ENCODE results near the gene BCR. TPM values are rescaled to one million over a fixed set of nuclear protein-coding genes. Genes with fewer than 3 reads are reported as not detected.

Gene BCR
- total RNA-seq, 1 donor from 2014 or later, result 92.6 TPM

- peaks cover 10% of the 10 kb centered on the region for H3K27me3 Mint-ChIP-seq (ENCODE audit: unreplicated experiment)
- DNase-seq (ENCODE audit: low spot score), result no peak
- H3K4me1 Mint-ChIP-seq (ENCODE audit: unreplicated experiment), result peaks cover 55% of the 10 kb centered on the region
- no peak overlapping the region for H3K27ac Mint-ChIP-seq (ENCODE audit: unreplicated experiment)
- no peaks in the 10 kb centered on the region for H3K9me3 Mint-ChIP-seq (ENCODE audit: unreplicated experiment)
- no peak for TF ChIP-seq CTCF (IDR thresholded peaks at IDR 0.05; ENCODE audit: unreplicated experiment)
- H3K36me3 Mint-ChIP-seq (ENCODE audit: low read depth, unreplicated experiment), result peaks cover 14% of the 10 kb centered on the region
- H3K4me3 Mint-ChIP-seq (ENCODE audit: unreplicated experiment), result no peak overlapping the region
Measured at GRCh38 chr22:23187871-23188700, 7.8 kb downstream of the BCR start.

GRCh38 chr22:23190526-23190925 lies 10.2 kb downstream of the BCR start:
- no peak overlapping the region for H3K27ac Mint-ChIP-seq (ENCODE audit: unreplicated experiment)
- no peak for TF ChIP-seq CTCF (IDR thresholded peaks at IDR 0.05; ENCODE audit: unreplicated experiment)
- H3K4me1 Mint-ChIP-seq (ENCODE audit: unreplicated experiment), result peaks cover 37% of the 10 kb centered on the region
- H3K27me3 Mint-ChIP-seq (ENCODE audit: unreplicated experiment), result peaks cover 10% of the 10 kb centered on the region
- H3K4me3 Mint-ChIP-seq (ENCODE audit: unreplicated experiment), result no peak overlapping the region
- H3K36me3 Mint-ChIP-seq (ENCODE audit: low read depth, unreplicated experiment), result peaks cover 14% of the 10 kb centered on the region
- no peak for DNase-seq (ENCODE audit: low spot score)
- no peaks in the 10 kb centered on the region for H3K9me3 Mint-ChIP-seq (ENCODE audit: unreplicated experiment)

- H3K4me1 Mint-ChIP-seq (ENCODE audit: unreplicated experiment), result peaks cover 26% of the 10 kb centered on the region
- peaks cover 14% of the 10 kb centered on the region for H3K36me3 Mint-ChIP-seq (ENCODE audit: low read depth, unreplicated experiment)
- H3K9me3 Mint-ChIP-seq (ENCODE audit: unreplicated experiment), result no peaks in the 10 kb centered on the region
- peaks cover 10% of the 10 kb centered on the region for H3K27me3 Mint-ChIP-seq (ENCODE audit: unreplicated experiment)
- no peak for DNase-seq (ENCODE audit: low spot score)
- no peak overlapping the region for H3K27ac Mint-ChIP-seq (ENCODE audit: unreplicated experiment)
- TF ChIP-seq CTCF (IDR thresholded peaks at IDR 0.05; ENCODE audit: unreplicated experiment), result no peak
- no peak overlapping the region for H3K4me3 Mint-ChIP-seq (ENCODE audit: unreplicated experiment)
Measured at GRCh38 chr22:23192133-23192532, 11.8 kb downstream of the BCR start.

GRCh38 chr22:23192558-23192957 lies 12.2 kb downstream of the BCR start:
- H3K4me3 Mint-ChIP-seq (ENCODE audit: unreplicated experiment), result no peak overlapping the region
- peaks cover 8% of the 10 kb centered on the region for H3K27me3 Mint-ChIP-seq (ENCODE audit: unreplicated experiment)
- H3K27ac Mint-ChIP-seq (ENCODE audit: unreplicated experiment), result no peak overlapping the region
- peaks cover 16% of the 10 kb centered on the region for H3K36me3 Mint-ChIP-seq (ENCODE audit: low read depth, unreplicated experiment)
- peaks cover 25% of the 10 kb centered on the region for H3K4me1 Mint-ChIP-seq (ENCODE audit: unreplicated experiment)
- no peaks in the 10 kb centered on the region for H3K9me3 Mint-ChIP-seq (ENCODE audit: unreplicated experiment)
- TF ChIP-seq CTCF (IDR thresholded peaks at IDR 0.05; ENCODE audit: unreplicated experiment), result no peak
- no peak for DNase-seq (ENCODE audit: low spot score)

GRCh38 chr22:23193196-23193827 lies 13.0 kb downstream of the BCR start:
- H3K4me1 Mint-ChIP-seq (ENCODE audit: unreplicated experiment), result peaks cover 25% of the 10 kb centered on the region

More at GRCh38 chr22:23193196-23193827, 13.0 kb downstream of the BCR start:
- DNase-seq (ENCODE audit: low spot score), result no peak
- H3K4me3 Mint-ChIP-seq (ENCODE audit: unreplicated experiment), result no peak overlapping the region
- peaks cover 15% of the 10 kb centered on the region for H3K36me3 Mint-ChIP-seq (ENCODE audit: low read depth, unreplicated experiment)
- no peak overlapping the region for H3K27ac Mint-ChIP-seq (ENCODE audit: unreplicated experiment)
- H3K9me3 Mint-ChIP-seq (ENCODE audit: unreplicated experiment), result no peaks in the 10 kb centered on the region
- no peak for TF ChIP-seq CTCF (IDR thresholded peaks at IDR 0.05; ENCODE audit: unreplicated experiment)
- H3K27me3 Mint-ChIP-seq (ENCODE audit: unreplicated experiment), result peaks cover 6% of the 10 kb centered on the region

Data from endothelial cell (in vitro differentiated cells).